Mucosa of gallbladder (tissue), 1 donor: Measurements from ENCODE around the gene RBMS3. TPM values are rescaled to one million over a fixed set of nuclear protein-coding genes. Genes with fewer than 3 reads are reported as not detected.
"Not testable (repeated sequence)": the region's sequence is repeated elsewhere in the genome, so short reads cannot be mapped to it uniquely, and the experiment has no call there.

ENCODE experiments used
- DNase-seq: peaks from one replicate; pipeline ENCODE4 v3.0.0-alpha.2; 2020; ENCODE audit warnings: low spot score
- total RNA-seq: library from RNA; stranded (reverse); gene quantifications from one replicate; pipeline ENCODE4 v1.2.1, GENCODE V29; 2021
- donor health status: DM: no; HTN: no; CAD: no.

Gene RBMS3
- total RNA-seq, 1 donor from 2014 or later: 49.6 TPM

- no peak for DNase-seq
These were observed 201.3 kb downstream of the RBMS3 start for GRCh38 chr3:29481969-29482767.

- no peak for DNase-seq
These were observed 203.8 kb downstream of the RBMS3 start for GRCh38 chr3:29484633-29485032.

GRCh38 chr3:29486096-29486495 is 205.2 kb downstream of the RBMS3 start:
- no peak for DNase-seq

- DNase-seq: no peak
These were observed 206.0 kb downstream of the RBMS3 start for GRCh38 chr3:29486917-29487316.

- DNase-seq: no peak
These were observed 208.1 kb downstream of the RBMS3 start for GRCh38 chr3:29488922-29489321.

GRCh38 chr3:29493109-29493508 is 212.2 kb downstream of the RBMS3 start:
- no peak for DNase-seq

GRCh38 chr3:29494305-29495036 is 213.6 kb downstream of the RBMS3 start:
- no peak for DNase-seq

- no peak for DNase-seq
These were observed 216.4 kb downstream of the RBMS3 start for GRCh38 chr3:29497282-29497681.

GRCh38 chr3:29502771-29503170 is 221.9 kb downstream of the RBMS3 start:
- DNase-seq: no peak

GRCh38 chr3:29503314-29503713 is 222.4 kb downstream of the RBMS3 start:
- no peak for DNase-seq

GRCh38 chr3:29503958-29504357 is 223.1 kb downstream of the RBMS3 start:
- DNase-seq: peak; percentile 30

- no peak for DNase-seq
These were observed 225.6 kb downstream of the RBMS3 start for GRCh38 chr3:29506502-29506901.

GRCh38 chr3:29511701-29512100 is 230.8 kb downstream of the RBMS3 start:
- no peak for DNase-seq

- no peak for DNase-seq
These were observed 231.8 kb downstream of the RBMS3 start for GRCh38 chr3:29512641-29513040.

- DNase-seq: no peak
These were observed 232.4 kb downstream of the RBMS3 start for GRCh38 chr3:29513236-29513635.

- DNase-seq: no peak
These were observed 233.3 kb downstream of the RBMS3 start for GRCh38 chr3:29514170-29514569.

- DNase-seq: no peak
These were observed 234.0 kb downstream of the RBMS3 start for GRCh38 chr3:29514912-29515311.

- DNase-seq: no peak
These were observed 234.6 kb downstream of the RBMS3 start for GRCh38 chr3:29515451-29515850.

- DNase-seq: no peak
These were observed 235.3 kb downstream of the RBMS3 start for GRCh38 chr3:29516164-29516563.

GRCh38 chr3:29520764-29521163 is 239.9 kb downstream of the RBMS3 start:
- DNase-seq: no peak

- DNase-seq: no peak
These were observed 240.4 kb downstream of the RBMS3 start for GRCh38 chr3:29521293-29521692.

GRCh38 chr3:29521751-29522150 is 240.9 kb downstream of the RBMS3 start:
- DNase-seq: no peak

- DNase-seq: not testable (repeated sequence)
These were observed 243.6 kb downstream of the RBMS3 start for GRCh38 chr3:29524433-29524832.
